ENCODE data around the gene BNC1.

BNC1 gene

GRCh38 chr15:83293201-83293600 is 8.7 kb upstream of the BNC1 start:
- TF ChIP-seq, protein P1, sequence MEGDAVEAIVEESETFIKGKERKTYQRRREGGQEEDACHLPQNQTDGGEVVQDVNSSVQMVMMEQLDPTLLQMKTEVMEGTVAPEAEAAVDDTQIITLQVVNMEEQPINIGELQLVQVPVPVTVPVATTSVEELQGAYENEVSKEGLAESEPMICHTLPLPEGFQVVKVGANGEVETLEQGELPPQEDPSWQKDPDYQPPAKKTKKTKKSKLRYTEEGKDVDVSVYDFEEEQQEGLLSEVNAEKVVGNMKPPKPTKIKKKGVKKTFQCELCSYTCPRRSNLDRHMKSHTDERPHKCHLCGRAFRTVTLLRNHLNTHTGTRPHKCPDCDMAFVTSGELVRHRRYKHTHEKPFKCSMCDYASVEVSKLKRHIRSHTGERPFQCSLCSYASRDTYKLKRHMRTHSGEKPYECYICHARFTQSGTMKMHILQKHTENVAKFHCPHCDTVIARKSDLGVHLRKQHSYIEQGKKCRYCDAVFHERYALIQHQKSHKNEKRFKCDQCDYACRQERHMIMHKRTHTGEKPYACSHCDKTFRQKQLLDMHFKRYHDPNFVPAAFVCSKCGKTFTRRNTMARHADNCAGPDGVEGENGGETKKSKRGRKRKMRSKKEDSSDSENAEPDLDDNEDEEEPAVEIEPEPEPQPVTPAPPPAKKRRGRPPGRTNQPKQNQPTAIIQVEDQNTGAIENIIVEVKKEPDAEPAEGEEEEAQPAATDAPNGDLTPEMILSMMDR (IDR thresholded peaks at IDR 0.05) = no peak
- TF ChIP-seq ZFX (IDR thresholded peaks at IDR 0.05; ENCODE audit: borderline replicate concordance) = no peak
- H3K27ac ChIP-seq = no peak overlapping the region

DNA sequence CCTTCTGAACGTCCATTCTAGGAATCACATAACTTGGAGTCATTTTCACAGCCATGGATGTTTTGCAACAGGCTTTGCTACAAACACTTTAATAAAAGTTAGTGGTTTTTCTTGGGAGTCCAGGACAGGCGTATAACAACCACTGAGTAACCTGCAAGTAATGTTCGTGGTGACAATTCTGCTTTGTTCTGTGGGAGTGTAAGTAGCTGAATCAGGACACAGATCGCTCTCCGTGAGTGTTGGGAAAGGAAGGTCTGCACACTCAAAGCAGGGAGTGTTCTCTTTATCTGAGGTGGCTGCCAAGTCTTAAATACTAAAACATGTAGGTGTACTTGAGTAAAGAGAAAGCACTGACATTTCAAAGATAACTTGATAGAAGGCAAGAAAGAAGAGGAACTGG is 7.9 kb upstream of the BNC1 start:
- TF ChIP-seq, protein P1 (IDR thresholded peaks at IDR 0.05) = no peak
- TF ChIP-seq ZFX (IDR thresholded peaks at IDR 0.05; ENCODE audit: borderline replicate concordance) = no peak
- no peak overlapping the region for H3K27ac ChIP-seq

DNA sequence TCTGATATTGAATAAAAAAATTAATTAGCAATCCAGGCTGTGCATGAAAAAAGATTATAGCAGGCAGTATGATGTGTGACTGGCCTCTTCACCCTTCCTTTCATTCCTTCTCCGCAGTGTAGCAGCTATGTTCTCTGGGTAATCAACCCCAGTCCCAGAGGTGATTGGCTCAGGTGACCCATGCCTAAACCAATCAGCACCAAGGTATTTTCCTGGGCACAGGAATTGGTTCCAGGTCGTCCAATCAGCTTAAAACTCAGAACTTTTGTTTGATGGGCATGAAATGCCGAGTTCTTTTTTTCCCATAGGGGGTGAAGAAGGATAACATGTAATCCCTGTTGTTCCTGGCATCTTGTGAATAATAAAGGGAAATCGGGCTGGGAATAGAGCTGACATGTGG is 5.8 kb upstream of the BNC1 start:
- no peak for TF ChIP-seq ZFX (IDR thresholded peaks at IDR 0.05; ENCODE audit: borderline replicate concordance)
- TF ChIP-seq, protein P1 (IDR thresholded peaks at IDR 0.05) = no peak
- H3K27ac ChIP-seq = no peak overlapping the region

GRCh38 chr15:83289160-83289559 is 4.7 kb upstream of the BNC1 start:
- H3K27ac ChIP-seq = no peak overlapping the region

GRCh38 chr15:83288381-83288801 is 3.9 kb upstream of the BNC1 start:
- no peak overlapping the region for H3K27ac ChIP-seq
- TF ChIP-seq, protein P1 (IDR thresholded peaks at IDR 0.05) = no peak
- TF ChIP-seq ZFX (IDR thresholded peaks at IDR 0.05; ENCODE audit: borderline replicate concordance) = no peak

More at GRCh38 chr15:83289160-83289559, 4.7 kb upstream of the BNC1 start:
- TF ChIP-seq, protein P1 (IDR thresholded peaks at IDR 0.05) = no peak
- TF ChIP-seq ZFX (IDR thresholded peaks at IDR 0.05; ENCODE audit: borderline replicate concordance) = no peak

GRCh38 chr15:83287541-83288027 is 3.1 kb upstream of the BNC1 start:
- TF ChIP-seq, protein P1 (IDR thresholded peaks at IDR 0.05) = no peak
- no peak for TF ChIP-seq ZFX (IDR thresholded peaks at IDR 0.05; ENCODE audit: borderline replicate concordance)
- H3K27ac ChIP-seq = no peak overlapping the region

DNA sequence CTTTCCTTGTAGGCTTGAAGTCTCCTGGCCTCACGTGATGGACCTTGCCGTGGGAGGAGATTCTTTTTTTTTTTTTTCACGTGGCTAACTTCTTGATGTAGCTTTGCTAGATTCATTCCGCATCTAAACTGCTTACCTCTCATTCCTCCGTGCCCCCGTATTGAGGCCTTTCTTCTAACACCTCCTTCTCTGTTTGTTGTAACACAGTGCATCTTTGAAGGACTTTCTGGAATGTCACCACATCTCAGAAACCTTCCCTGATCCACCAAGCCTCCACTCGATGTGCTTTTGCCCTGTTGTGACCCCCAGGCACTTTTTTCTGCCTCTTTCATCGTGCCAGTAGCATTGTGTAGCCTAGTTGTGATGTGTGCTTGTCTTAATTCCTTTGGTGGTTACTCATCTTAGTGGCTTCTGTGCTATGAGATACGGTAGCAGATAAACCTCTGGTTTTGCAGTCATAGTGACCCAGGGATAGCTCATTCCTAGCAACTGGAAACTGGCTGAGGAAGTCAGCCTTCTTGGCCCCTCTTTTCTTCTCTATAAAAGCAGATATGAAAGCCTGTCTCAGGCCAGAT is 1.6 kb upstream of the BNC1 start:
- H3K27ac ChIP-seq = no peak overlapping the region
- TF ChIP-seq ZFX (IDR thresholded peaks at IDR 0.05; ENCODE audit: borderline replicate concordance) = no peak
- TF ChIP-seq, protein P1 (IDR thresholded peaks at IDR 0.05) = no peak
